Coronary artery (tissue), 2 donors: ENCODE measurements around the gene ARHGEF12.

Experiments used
- DNase-seq: peaks from one replicate; pipeline ENCODE4 v3.0.0-alpha.2; 2017; ENCODE audit warnings: low spot score
- H3K27ac ChIP-seq, 2 donors: fragments of 200-600 bp; sonication (generic); one replicate each; pipeline ENCODE4 v1.5.1; 2016 to 2019
- H3K4me3 ChIP-seq: fragments of 200-600 bp; sonication (generic); 2 replicates; pipeline ENCODE4 v1.5.1; 2016; ENCODE audit warnings: mild to moderate bottlenecking, moderate library complexity
- CTCF ChIP-seq: fragments of 200-600 bp; sonication (generic); IDR thresholded peaks from one replicate; pipeline ENCODE4 v1.5.1; 2019; ENCODE audit warnings: antibody characterized with exemption

Gene ARHGEF12

GRCh38 chr11:120391292-120391691, 55.1 kb downstream of the ARHGEF12 start:
- no peak for TF ChIP-seq CTCF

GRCh38 chr11:120391854-120392253, 55.6 kb downstream of the ARHGEF12 start:
- DNase-seq: no peak
- H3K27ac ChIP-seq: no peak overlapping the region
- TF ChIP-seq CTCF: no peak
- no peak overlapping the region for H3K4me3 ChIP-seq

More at GRCh38 chr11:120391292-120391691, 55.1 kb downstream of the ARHGEF12 start:
- Histone ChIP-seq H3K4me3 (no peak overlapping the region), H3K27ac (no peak overlapping the region)
- DNase-seq: no peak

- Histone ChIP-seq H3K27ac (peak overlapping the region in 1 of 2 donors; percentile 31), H3K4me3 (no peak overlapping the region)
- no peak for TF ChIP-seq CTCF
- no peak for DNase-seq
Observed at GRCh38 chr11:120392314-120392713, 56.1 kb downstream of the ARHGEF12 start.

- H3K27ac ChIP-seq: peak overlapping the region in 1 of 2 donors; percentile 31
- H3K4me3 ChIP-seq: no peak overlapping the region
- no peak for TF ChIP-seq CTCF
- no peak for DNase-seq
Observed at GRCh38 chr11:120392793-120393192, 56.6 kb downstream of the ARHGEF12 start.

- no peak for DNase-seq
- Histone ChIP-seq H3K27ac (no peak overlapping the region), H3K4me3 (no peak overlapping the region)
- TF ChIP-seq CTCF: no peak
Observed at GRCh38 chr11:120394119-120394518, 57.9 kb downstream of the ARHGEF12 start.

GRCh38 chr11:120395778-120396177, 59.6 kb downstream of the ARHGEF12 start:
- no peak overlapping the region for H3K27ac ChIP-seq
- no peak for TF ChIP-seq CTCF
- no peak for DNase-seq
- H3K4me3 ChIP-seq: no peak overlapping the region

GRCh38 chr11:120398132-120398531, 61.9 kb downstream of the ARHGEF12 start:
- TF ChIP-seq CTCF: no peak
- Histone ChIP-seq H3K27ac (no peak overlapping the region), H3K4me3 (no peak overlapping the region)
- no peak for DNase-seq
